ENCODE results near the gene TAF4.

Gene TAF4

DNA sequence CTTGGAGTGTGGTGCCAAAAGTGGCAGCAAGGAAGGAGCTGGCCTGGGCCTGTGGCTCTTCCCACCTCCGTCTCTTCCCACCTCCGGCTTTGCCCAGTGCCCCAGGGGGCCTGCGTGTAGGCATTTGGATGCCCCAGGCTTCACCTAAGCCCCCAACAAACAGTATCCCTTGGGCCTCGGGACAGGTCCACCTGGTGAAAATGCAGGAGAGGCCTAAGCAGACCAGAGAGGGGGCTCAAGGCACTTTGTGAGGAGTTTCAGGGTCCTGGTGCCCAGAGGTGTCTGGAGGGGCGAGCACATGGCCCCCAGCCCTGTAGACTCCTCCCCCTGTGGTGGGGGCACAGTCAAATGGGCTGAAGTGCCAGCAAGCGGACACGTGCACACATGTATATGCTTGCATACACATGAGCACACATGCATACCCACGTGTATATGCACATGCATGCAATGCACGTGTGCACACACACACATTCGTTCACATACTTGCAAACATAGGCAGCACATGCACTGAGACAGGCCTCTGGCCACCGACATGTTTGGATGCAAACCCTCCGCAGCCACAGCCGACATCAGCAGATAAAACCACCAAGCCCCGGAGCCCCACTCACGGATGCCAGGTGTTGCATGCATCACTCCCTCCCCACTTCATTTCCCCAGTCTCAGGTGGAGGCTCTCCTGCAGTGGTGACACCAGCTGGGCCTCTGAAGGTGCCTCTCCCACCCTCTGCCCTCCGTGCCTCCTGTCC is 124.5 kb downstream of the TAF4 start:
- DNase-seq: no peak

DNA sequence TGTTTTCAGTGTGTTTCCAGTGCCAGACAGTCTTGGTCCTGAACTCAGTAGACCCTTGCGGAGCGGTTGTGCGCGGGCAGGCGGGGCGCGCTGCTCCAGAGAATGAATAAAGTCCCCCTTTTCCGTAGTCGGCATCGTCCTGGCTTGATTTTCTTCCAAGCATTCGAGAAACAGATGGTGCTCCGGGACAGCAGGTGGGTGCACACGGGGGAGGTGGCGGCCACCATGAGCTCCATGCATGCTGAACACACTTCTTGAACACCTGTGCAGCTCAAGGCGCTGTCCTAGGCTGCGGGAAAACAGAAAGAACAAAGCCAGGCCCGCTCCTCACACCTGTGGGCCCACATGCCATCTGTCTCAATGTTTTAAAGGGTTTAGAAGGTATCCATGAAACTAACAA is 125.2 kb downstream of the TAF4 start:
- DNase-seq: no peak

DNA sequence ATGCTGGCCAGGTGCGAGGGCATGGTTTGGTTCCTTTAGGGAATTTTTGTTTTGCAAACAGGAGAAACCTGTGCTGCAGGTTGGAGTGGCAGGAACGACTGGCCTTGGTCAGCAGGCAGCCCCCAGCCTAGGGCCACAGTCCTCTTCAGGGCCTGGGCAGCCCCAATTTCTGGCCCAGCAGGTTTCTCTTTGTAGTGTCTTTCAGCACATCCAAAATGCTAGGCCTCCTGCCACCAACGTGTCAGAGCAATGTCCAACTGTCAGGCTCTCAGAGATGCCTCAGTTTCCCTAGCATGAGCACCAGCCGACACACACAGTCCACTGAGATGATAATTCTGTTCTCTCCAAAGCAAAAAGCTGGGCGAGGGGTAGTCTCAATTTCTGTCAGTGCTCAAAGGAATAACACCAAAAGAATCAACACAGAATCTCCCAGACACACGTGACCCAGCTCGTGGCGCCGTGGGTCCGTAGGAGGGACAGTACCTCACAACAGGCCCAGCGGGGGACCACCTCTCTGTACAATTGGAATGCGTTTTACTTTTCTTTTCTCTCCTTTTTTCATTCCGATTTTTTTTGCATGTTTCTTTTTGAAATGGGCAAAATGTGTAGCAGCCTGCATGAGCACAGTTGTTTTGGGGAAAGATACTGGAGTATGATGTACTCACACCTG is 125.9 kb downstream of the TAF4 start:
- DNase-seq: no peak

DNA sequence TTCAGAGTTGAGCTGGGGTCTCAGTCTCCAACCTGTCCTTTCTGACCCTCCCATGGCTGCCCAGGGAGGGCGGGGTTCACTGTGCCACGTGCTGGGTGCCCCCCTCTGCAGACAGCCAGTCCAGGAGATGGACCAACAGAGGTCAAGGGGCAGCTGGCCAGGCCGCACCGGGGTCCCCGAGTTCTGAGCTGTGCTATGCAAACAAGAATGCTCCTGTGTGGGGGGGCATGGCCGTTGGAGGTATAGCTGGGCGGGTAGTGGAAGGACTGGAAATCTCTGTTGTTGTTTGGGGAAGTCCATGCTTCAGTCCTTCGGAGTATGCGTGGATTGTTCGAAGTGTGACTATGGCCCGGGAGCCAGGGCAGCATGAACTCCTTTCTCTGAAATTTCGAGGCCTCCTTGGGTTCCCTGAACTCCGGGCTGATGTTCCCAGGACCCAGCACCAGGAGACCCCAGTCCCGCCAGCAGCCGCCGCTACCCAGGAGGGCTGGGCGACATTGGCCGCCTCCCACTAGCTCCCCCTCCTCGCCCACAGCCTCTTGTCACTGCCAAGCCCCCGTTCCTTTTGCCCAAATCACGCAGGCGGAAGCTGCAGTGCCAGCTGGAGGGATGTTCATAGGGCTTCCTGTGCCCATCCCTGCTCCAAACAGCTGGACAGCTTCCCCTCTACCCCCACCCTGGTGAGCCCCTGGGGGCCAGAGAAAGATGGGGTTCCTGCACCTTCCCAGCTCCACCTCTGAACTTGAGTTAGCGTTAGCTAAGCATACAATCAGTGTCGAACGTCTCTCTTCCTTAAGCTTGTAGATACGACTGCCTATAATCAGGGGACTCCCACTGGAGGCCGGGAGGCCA is 126.6 kb downstream of the TAF4 start:
- no peak for DNase-seq

DNA sequence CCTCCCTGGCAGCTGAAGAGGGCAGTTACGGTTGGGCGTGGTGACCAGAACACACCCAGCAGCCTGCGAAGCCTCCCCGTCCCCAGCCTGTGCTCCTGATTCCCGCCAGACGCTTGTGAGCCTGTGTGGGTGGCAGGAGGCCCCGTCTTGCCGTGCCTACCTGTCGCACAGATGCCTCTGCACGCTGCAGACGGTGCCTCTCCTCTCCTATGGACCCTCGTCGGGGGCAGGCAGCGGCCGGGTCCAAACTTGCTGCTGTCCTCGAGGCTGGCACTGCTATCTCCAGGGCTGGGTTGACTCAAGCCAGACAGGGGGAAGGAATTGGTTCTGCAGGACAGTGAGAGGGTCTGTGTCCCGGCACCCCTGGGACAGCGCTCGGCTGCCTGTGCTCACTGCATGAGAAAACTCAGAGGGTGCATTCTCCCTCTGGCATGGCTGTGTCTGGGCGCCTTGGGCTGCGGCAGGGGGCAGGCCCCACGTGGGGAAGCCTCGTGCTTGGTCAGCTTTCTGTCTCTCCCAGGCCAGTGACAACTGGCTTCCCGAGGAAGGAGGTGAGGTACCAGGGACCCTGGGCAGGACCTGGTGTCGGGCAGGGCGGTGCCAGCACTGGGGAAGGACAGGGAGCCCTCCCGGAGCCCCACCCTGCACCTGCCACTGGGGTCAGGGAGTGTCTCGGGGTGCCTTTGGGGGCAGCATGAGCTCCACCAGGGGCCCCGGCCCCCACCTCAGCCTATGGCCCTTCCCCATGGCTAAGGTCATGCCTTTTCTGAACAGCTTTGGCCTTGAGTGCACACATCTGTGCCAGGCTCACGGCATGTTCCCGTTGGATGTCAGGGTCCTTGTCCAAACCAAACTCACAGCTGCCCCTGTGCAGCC is 127.5 kb downstream of the TAF4 start:
- DNase-seq: no peak

DNA sequence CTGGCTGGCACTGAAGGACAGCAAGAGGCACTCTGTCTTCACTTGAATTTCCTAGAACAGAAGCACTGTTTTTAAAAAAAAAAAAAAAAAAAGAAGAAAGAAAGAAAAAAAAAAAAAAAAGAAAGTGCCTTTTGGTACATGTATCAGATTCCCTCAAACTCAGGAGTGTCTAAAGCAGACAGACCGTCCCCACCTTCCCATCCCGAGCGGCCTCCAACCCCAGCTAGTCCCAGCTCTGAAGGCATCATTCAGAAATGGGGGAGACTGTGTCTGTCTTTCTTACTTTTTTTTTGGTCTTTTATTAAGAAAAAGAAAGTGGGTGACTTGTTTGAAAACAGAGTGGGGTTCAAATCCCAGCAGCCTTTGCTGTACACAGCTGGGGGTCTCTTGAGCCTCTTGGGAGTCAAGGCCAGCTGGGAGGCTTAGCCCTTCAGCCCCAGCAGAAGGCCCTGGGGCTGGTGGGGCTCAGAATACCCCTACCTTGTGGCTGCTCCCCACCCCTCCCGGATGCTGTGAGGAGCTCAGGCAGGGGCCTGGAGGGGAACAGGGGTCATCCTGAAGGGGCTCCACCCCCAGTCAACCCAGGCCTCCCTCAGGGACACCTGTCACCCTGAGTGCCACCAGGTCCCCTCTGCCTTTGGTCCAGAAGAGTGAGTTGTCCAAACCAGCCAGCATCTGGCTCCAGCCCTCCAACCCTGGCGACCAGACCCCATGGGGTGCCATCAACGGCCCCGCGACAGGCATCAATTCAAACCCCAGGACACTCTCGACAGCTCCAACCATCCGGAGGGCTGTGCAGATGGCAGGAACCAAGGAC is 128.3 kb downstream of the TAF4 start:
- DNase-seq: no peak

DNA sequence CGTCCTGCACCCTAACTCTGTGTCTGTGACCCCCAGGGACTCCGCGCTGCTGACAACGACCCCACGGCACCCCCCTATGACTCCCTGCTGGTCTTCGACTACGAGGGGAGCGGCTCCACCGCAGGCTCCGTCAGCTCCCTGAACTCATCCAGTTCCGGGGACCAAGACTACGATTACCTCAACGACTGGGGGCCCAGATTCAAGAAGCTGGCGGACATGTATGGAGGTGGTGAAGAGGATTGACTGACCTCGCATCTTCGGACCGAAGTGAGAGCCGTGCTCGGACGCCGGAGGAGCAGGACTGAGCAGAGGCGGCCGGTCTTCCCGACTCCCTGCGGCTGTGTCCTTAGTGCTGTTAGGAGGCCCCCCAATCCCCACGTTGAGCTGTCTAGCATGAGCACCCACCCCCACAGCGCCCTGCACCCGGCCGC is 129.0 kb downstream of the TAF4 start:
- no peak for DNase-seq

DNA sequence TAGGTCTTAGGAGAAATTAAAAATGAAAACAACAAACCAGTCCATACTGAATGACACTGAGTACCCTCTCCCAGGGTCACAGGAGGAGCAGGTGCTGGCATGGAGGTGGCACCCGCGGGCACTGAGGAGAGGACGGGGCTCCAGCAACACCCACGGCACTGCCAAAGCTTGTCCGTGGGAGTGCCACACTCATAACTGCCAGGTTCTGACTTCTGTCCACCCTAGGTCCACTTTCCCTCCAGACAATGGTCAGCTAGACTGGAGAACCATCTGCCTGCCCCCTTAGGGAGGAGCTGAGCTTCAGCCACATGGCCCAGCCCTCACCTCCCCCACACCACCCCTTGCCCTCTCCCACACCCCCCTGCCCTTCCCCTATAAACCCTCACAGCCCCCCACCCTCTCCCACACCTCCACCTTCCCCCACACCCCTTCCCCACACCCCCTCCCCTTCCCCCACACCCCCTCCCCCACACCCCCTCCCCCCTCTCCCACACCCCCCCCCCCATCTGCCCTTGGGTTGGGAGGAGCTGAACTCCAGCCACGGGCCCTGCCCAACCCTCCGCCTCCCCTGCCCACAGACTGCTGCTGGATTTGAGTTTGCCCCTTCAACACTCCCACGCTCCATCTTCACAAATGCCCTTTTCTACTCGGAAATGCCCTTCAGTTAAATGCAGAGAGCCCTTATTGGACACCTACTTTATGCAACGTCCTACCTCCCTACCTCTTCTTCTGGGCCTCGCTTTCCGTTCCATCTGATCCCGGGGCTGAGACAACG is 129.6 kb downstream of the TAF4 start:
- no peak for DNase-seq

DNA sequence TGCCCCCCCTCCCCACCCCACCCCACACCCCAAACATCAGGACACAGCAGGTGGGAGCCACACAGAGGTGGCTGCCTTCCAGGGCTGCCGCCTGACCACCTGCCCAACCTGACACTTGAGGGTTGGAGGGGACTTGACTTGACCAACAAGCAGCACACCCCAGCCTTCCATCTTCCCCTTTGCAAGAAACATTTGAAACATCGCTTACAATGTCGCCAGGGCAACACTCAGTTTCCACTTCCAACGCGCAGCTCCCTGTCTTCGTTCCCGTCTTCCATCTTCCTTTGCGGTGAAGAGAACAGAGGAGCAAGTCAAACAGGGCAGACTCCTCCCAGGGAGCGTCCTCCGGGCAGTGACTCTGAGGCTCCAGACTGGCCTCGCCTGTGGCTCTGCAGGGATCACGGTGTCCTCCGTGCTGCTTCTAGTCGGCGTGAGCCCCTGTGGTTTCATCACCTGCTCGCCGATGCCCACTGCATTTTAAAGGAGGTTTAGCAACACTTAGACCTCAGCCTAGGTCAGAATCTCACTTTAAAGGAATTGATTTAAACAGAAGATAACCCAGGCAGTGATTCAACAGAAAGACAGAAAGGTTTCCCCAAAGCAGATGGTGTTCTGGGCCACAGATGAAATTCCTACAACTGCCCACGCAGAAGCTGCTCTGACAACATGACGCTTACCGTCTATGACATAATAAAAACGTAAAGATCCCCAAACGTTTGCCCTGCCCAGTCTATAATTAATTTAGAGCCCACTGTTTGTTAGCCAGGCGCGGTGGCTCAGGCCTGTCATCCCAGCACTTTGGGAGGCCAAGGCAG is 130.8 kb downstream of the TAF4 start:
- DNase-seq: no peak

DNA sequence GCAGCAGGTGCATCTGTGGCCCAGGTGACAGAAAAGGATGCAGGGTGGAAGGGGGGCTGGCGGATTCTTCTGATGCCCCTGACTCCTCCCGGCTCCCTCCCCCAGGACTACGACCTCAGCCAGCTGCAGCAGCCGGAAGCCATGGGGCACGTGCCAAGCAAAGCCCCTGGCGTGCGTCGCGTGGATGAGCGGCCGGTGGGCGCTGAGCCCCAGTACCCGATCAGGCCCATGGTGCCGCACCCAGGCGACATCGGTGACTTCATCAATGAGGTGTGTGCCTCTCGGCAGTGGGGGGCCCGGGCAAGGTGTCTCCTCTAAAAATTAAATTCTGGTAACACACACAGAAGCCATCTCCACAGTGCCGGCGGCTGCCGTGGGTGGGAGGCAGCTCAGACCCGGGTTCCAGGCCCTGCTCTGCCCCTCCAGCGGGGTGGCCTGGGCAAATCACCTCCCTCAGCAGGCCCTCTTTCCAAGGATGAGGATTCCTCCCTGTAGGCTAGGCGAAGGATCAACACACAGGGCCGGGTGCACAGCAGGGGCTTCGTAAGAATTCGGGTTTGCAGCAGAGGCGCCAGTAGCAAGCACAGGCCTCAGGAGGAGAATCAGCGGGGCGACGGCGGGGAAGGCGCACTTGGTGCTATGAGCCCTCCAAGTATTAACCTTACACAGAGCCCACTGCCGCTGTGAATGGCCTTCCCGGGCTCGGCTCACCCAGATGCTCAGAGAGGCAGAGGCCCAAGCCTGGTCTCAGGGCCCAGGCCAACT is 131.5 kb downstream of the TAF4 start:
- DNase-seq: no peak

DNA sequence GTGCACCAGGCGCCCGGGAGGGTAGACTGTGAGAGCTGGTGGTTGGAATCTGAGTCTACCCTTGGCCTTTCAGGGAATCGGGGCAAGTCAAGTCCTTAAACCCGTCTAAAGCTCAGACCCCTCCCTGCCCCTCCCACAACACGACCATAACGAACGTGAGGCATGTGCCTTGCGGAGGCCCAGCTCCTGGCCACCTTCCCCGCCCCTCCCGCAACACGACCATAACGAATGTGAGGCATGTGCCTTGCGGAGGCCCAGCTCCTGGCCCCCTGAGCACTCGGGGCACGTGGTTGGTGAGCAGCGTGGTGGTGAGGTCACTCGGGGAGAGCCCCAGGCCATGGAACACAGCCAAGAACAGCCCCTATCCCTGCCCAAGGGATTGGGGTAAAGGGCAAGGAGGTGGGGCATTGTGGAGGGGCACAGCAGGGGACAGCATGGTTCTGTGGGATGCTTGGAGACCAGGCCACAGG is 132.2 kb downstream of the TAF4 start:
- no peak for DNase-seq

DNA sequence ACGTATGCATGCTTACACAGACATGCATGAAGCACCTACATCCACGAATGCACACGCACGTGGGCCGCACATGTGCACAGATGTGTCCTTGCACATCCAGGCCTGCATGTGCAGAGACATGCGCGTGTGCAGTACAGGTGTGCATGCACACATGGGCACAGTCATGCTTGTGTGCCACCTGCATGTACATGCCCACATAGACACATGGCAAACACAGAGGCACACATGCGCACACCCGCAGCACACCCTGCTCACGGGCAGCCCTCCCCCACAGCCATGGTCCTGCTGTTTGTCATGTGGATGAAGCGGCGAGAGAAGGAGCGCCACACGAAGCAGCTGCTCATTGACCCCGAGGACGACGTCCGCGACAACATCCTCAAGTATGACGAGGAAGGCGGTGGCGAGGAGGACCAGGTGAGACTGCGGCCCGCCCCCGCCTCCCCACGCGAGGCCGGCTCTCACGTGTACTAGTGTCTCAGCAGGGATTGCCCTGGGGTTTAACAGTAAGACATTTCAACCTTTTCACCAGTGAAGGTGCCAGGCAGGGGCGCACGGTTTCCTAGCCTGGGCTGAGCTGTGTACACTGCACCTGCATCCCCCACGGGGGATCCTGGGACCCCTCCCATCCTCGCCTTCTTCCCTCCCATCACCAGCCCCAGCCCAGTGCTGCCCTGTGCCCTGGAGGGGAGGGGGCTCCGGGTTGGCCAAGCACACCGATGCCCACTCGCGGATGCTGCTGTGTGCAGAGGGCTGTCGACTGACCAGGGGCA is 132.8 kb downstream of the TAF4 start:
- no peak for DNase-seq

DNA sequence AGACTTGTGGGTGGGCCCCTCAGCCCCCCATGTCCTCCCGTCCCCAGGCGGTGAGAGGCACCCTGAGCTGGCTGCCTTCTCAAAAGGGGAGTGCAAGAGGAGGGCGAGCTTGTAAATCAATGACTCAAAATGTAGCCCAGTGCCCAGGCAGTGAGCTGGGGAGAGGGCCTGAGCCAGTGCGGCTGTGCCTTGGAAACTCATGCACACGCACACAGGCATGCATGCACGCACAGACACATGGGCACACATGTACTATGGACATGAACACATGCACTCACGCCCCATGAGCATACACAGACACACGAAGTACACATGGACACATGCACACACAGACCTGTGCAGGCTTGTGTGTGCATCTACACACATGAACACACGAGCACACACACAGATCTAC is 133.5 kb downstream of the TAF4 start:
- DNase-seq: no peak

DNA sequence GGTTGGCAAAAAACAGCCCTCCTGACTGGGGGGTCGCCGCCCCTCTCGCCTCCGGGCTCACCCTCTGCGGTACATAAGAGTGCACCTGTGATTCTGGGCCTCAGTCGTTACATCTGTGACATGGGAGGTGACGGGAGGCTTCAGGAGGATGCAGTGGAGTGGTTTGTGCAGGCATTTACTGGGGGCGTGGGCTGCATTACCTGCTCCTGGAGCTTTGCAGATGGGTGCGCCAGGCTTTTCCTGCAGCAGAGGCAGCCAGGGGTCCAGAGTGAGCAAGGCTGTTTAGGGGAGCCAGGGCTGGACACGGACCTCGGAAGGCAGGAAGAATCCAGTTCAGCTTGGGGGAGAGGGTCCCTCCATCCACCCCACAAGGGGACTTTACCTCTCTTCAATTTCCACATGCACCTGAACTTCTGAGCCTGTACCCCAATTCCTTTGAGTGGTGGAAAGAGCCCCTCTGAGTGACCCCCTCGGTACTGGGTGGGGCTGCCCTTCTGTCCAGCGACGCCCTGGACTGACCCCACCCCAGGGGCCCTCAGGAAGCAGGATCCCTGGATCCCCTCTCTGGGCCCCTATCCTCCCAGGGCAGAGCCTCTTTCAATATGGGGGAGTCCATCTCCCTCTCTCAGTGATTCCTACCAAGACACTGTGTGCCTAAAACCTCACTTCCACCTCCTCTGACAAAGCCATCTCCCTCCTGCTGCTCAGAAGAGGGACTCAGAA is 134.0 kb downstream of the TAF4 start:
- no peak for DNase-seq

DNA sequence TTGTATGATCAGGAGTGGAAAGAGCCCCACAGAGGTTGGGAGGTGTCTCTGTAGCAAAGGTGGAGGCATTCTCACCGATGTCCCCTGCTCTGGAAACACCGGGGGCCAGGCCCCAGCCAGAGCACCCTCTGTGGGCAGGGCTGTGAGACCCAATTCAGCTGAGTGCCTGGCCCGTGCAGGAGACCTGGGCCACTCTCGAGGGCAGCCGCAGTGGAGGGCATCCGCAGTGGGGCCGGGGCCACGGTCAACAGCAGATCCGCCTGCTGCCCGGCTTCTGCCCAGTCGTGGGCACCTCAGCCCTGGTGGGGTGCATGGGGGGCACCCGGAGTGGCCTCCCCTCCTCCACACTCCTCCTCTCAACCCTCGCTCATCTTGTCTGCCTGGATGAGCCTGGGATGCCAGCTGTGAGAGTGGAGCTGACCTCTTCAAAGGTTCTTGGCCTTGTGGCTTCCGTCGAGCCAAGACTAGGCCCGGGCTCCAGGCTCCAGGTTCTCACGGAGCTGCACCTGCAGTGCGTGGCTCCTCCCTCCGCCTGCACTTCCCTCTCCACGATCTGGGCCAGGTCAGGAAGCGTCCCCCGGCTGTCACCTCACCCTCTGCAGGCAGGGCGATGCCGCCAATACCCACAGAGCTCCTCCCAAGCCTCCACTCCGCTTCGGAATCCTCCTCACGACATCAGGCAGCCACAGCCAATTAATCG is 134.8 kb downstream of the TAF4 start:
- DNase-seq: no peak

DNA sequence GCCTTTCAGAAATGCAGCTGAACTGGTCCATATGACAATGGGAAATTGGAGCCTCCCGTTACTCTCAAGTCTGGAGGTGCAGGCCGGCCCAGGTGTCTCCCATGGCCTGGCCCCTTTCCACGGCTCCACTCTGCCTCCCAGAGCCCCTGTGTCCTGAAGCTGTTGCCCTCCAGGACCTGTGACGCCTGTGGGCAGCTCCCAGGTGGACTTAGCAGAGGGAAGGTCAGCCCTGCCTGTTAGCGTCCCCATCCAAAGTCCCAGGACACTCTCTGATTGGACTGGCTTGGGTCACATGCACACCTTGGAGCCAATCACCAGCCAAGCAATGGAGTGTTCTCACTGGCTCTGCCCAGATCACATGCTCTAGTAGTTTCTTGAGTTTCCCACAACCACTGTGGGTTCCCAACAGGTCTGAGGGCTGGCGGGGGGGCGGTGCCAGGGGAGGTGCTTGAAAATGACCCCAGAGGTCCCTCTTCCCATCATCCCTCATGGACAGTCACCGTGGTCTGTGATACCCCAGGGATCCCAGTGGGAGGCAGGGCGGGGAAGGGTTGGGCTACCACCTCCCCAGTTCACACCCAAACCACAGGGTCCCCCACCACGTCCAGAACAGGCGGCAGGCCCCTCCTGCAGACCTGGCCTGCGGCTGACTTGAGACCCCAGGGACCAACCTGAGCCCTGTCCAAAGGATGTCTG is 135.6 kb downstream of the TAF4 start:
- DNase-seq: no peak

All from CD4-positive, alpha-beta T cell treated with Interleukin-4 for 4 hours (primary cell).